H1 (cell line): ENCODE results near the gene CEACAM8. TPM values are rescaled to one million over a fixed set of nuclear protein-coding genes. Genes with fewer than 3 reads are reported as not detected.

Experiments used
- CTCF ChIA-PET: fragments of 300-600 bp; sonication (Branson Sonifier 250); formaldehyde crosslinking; loops from one replicate; lab custom pipeline; 2021; ENCODE audit not compliant: partially characterized antibody; lab: Charles Lee
- POLR2A ChIA-PET: fragments of 300-600 bp; sonication (Branson Sonifier 250); formaldehyde crosslinking; loops from one replicate; lab custom pipeline; 2021; ENCODE audit warnings: inconsistent platforms; ENCODE audit not compliant: partially characterized antibody; lab: Charles Lee
- DNase-seq, 2 experiments: peaks; one replicate each; pipeline versions ENCODE4 v3.0.0 to v3.0.0-alpha.2; 2010 to 2022; ENCODE audit warnings: low spot score in 2 of 2, low read depth in 1 of 2, mixed read lengths in 1 of 2
- FAIRE-seq: peaks from 2 replicates; lab custom pipeline; 2011; peaks lifted over from hg19 to GRCh38; lab: Jason Lieb, UNC
- H2AFZ ChIP-seq: 2 replicates; pipeline ENCODE4 v1.8.1; 2012; ENCODE audit warnings: low read length, inconsistent platforms
- H2AK5ac ChIP-seq: 2 replicates; pipeline ENCODE4 v1.6.1; 2013; ENCODE audit warnings: low read depth, low read length
- H2BK120ac ChIP-seq: replicated peaks from 2 replicates; pipeline ENCODE3; 2013; ENCODE audit warnings: low read depth, low read length, inconsistent platforms
- H2BK12ac ChIP-seq: 2 replicates; pipeline ENCODE4 v1.6.1; 2013; ENCODE audit warnings: low read depth, low read length
- H2BK15ac ChIP-seq: 2 replicates; pipeline ENCODE4 v1.6.1; 2013; ENCODE audit warnings: low read length
- H2BK20ac ChIP-seq: 2 replicates; pipeline ENCODE4 v1.6.1; 2013; ENCODE audit warnings: low read length
- H2BK5ac ChIP-seq: 2 replicates; pipeline ENCODE4 v1.6.1; 2013; ENCODE audit warnings: low read depth, low read length
- H3K14ac ChIP-seq: 2 replicates; pipeline ENCODE4 v1.6.1; 2013; ENCODE audit warnings: inconsistent platforms; ENCODE audit not compliant: insufficient read length
- H3K18ac ChIP-seq: 2 replicates; pipeline ENCODE4 v1.6.1; 2013; ENCODE audit warnings: low read length; ENCODE audit errors: extremely low read depth
- H3K23ac ChIP-seq: 2 replicates; pipeline ENCODE4 v1.6.1; 2013; ENCODE audit warnings: inconsistent platforms; ENCODE audit not compliant: insufficient read length
- H3K23me2 ChIP-seq: 2 replicates; pipeline ENCODE4 v1.6.1; 2013; ENCODE audit warnings: low read depth, low read length
- H3K27ac ChIP-seq: 2 replicates; pipeline ENCODE4 v1.6.1; 2011; ENCODE audit warnings: low read depth, low read length, inconsistent platforms
- H3K27me3 ChIP-seq, 4 experiments: replicated peaks in 1 of 4; 1 replicate in 1 of 4; 2 replicates in 3 of 4; pipeline versions ENCODE4 v1.6.1 to v1.8.1; 2011 to 2013; ENCODE audit warnings: low read length in 3 of 4, mild to moderate bottlenecking in 3 of 4, inconsistent platforms in 2 of 4, mixed read lengths in 2 of 4, moderate library complexity in 1 of 4; ENCODE audit not compliant: control insufficient read depth in 3 of 4, insufficient read depth in 3 of 4; ENCODE audit errors: extremely low read depth in 1 of 4
- H3K36me3 ChIP-seq, 4 experiments: 2 replicates each; pipeline versions ENCODE4 v1.6.1 to v1.8.1; 2011 to 2013; ENCODE audit warnings: mild to moderate bottlenecking in 4 of 4, low read length in 3 of 4, moderate library complexity in 2 of 4, control low read depth in 1 of 4, inconsistent platforms in 1 of 4; ENCODE audit not compliant: insufficient read depth in 4 of 4, control insufficient read depth in 2 of 4
- H3K4ac ChIP-seq: replicated peaks from 2 replicates; pipeline ENCODE3; 2013; ENCODE audit warnings: low read length, low read depth, mixed read lengths, inconsistent platforms; ENCODE audit not compliant: insufficient read length
- H3K4me1 ChIP-seq, 4 experiments: replicated peaks in 1 of 4; 1 replicate in 1 of 4; 2 replicates in 3 of 4; pipeline versions ENCODE4 v1.6.1 to v1.8.1; 2011 to 2013; ENCODE audit warnings: low read length in 3 of 4, inconsistent platforms in 2 of 4, mixed read lengths in 1 of 4; ENCODE audit not compliant: insufficient read depth in 4 of 4, control insufficient read depth in 3 of 4
- H3K4me2 ChIP-seq, 2 experiments: 2 replicates each; pipeline versions ENCODE4 v1.6.1 to v1.8.1; 2011 to 2013; ENCODE audit warnings: low read depth in 2 of 2, low read length in 2 of 2, control low read depth in 1 of 2, inconsistent platforms in 1 of 2, mild to moderate bottlenecking in 1 of 2; ENCODE audit not compliant: insufficient read depth in 1 of 2
- H3K4me3 ChIP-seq, 4 experiments: fragments of 200-600, 300-600 bp in 1 of 4; sonication (generic), shearing (Covaris generic), sonication (Bioruptor Twin) in 1 of 4; 2 replicates each; pipeline versions ENCODE4 v1.5.1 to v1.8.1; 2011 to 2016; ENCODE audit warnings: low read length in 4 of 4, low read depth in 3 of 4, control low read depth in 2 of 4, inconsistent platforms in 2 of 4, mild to moderate bottlenecking in 2 of 4, mixed read lengths in 1 of 4, moderate library complexity in 1 of 4; ENCODE audit not compliant: insufficient read depth in 2 of 4; ENCODE audit errors: extremely low read depth in 1 of 4
- H3K56ac ChIP-seq: replicated peaks from 2 replicates; pipeline ENCODE3; 2013; ENCODE audit warnings: low read depth, mild to moderate bottlenecking, mixed read lengths, low read length, inconsistent platforms; ENCODE audit not compliant: insufficient read length
- H3K79me1 ChIP-seq: 2 replicates; pipeline ENCODE4 v1.6.1; 2013; ENCODE audit warnings: low read depth, low read length, control low read depth
- H3K79me2 ChIP-seq, 2 experiments: 2 replicates each; pipeline versions ENCODE4 v1.6.1 to v1.8.1; 2012 to 2013; ENCODE audit warnings: low read length in 2 of 2, mild to moderate bottlenecking in 2 of 2, inconsistent platforms in 1 of 2; ENCODE audit not compliant: insufficient read depth in 2 of 2, control insufficient read depth in 1 of 2
- H3K9ac ChIP-seq, 4 experiments: replicated peaks in 1 of 4; 1 replicate in 1 of 4; 2 replicates in 3 of 4; pipeline versions ENCODE4 v1.6.1 to v1.8.1; 2011 to 2013; ENCODE audit warnings: low read depth in 3 of 4, low read length in 3 of 4, control low read depth in 2 of 4, mild to moderate bottlenecking in 2 of 4, moderate library complexity in 2 of 4, inconsistent platforms in 1 of 4; ENCODE audit errors: extremely low read depth in 1 of 4
- H3K9me3 ChIP-seq, 2 experiments: 2 replicates each; pipeline versions ENCODE4 v1.6.1 to v1.8.1; 2012 to 2013; ENCODE audit warnings: mild to moderate bottlenecking in 2 of 2, moderate library complexity in 2 of 2, control low read depth in 1 of 2, inconsistent platforms in 1 of 2, low read depth in 1 of 2, low read length in 1 of 2, mixed read lengths in 1 of 2; ENCODE audit not compliant: insufficient read depth in 2 of 2
- H4K20me1 ChIP-seq, 2 experiments: replicated peaks in 1 of 2; 2 replicates each; pipeline versions ENCODE3 to v1.8.1; 2011 to 2013; ENCODE audit warnings: inconsistent platforms in 2 of 2, low read length in 2 of 2, mild to moderate bottlenecking in 1 of 2; ENCODE audit not compliant: insufficient read depth in 2 of 2, control insufficient read depth in 1 of 2
- H4K5ac ChIP-seq: 2 replicates; pipeline ENCODE4 v1.6.1; 2013; ENCODE audit warnings: low read length, low read depth, mixed read lengths, inconsistent platforms; ENCODE audit not compliant: insufficient read length
- H4K8ac ChIP-seq: 2 replicates; pipeline ENCODE4 v1.8.0; 2013; ENCODE audit warnings: mild to moderate bottlenecking, moderate library complexity, low read length, inconsistent platforms; ENCODE audit not compliant: insufficient read depth; ENCODE audit errors: extremely low read depth
- H4K91ac ChIP-seq: replicated peaks from 2 replicates; pipeline ENCODE3; 2013; ENCODE audit warnings: low read length, mixed read lengths, inconsistent platforms; ENCODE audit not compliant: insufficient read length
- ASH2L ChIP-seq: fragments of 200-600, 300-600 bp; sonication (generic); IDR thresholded peaks from one replicate; pipeline ENCODE4 v1.7.1; 2017; ENCODE audit warnings: low read length
- POU5F1 ChIP-seq: IDR thresholded peaks from 2 replicates; pipeline ENCODE4 v1.6.1; 2011; ENCODE audit warnings: low read depth, mild to moderate bottlenecking, low read length, moderate library complexity
- SIRT6 ChIP-seq: IDR thresholded peaks from one replicate; pipeline ENCODE4 v1.7.1; 2012; ENCODE audit warnings: low read length, inconsistent platforms
- WGBS, 2 experiments: shearing (Covaris generic) in 1 of 2; methylation state at CpG; one replicate each; pipeline versions ENCODE4 v1.1.6 to v1.1.7; 2013 to 2015; ENCODE audit warnings: low lambda C conversion rate in 2 of 2, mixed read lengths in 2 of 2, inconsistent platforms in 1 of 2, low coverage in 1 of 2, missing lambda C conversion rate in 1 of 2; ENCODE audit not compliant: insufficient replicate concordance in 2 of 2, insufficient coverage in 1 of 2, insufficient read length in 1 of 2; ENCODE audit errors: extremely low coverage in 1 of 2, missing lambda C conversion rate in 1 of 2; 5-methylcytosine and 5-hydroxymethylcytosine counted together
- polyA plus RNA-seq, 7 experiments: library from polyadenylated mRNA; depleted of rRNA in 3 of 7; stranded (reverse) in 5 of 7; unstranded in 2 of 7; fragments of >200 nt in 5 of 7; fragments of 200-250 nt in 2 of 7; gene quantifications; 1 replicate in 5 of 7; 2 replicates in 1 of 7; 4 replicates in 1 of 7; pipeline versions ENCODE4 v1.2.1 to v1.2.3, GENCODE V29; 2011 to 2013; ENCODE audit warnings: missing spikeins in 2 of 7, mixed read lengths in 2 of 7
- total RNA-seq: library from RNA; stranded (reverse); fragmentation: NEBNext Ultra II Directional; extraction: Animal tissue kit (Norgen Biotek cat#: 25700); gene quantifications from 2 replicates; pipeline ENCODE4 v1.2.1, GENCODE V29; 2021

Gene CEACAM8
- total and polyA plus RNA-seq, 2 of the 8 experiments (the other 6 are each of a cell fraction or from before 2014, with no cell fraction given): not detected

GRCh38 chr19:42547929-42548328 lies 46.8 kb downstream of the CEACAM8 start:
- FAIRE-seq (no peak), DNase-seq (no peak)
- no peak overlapping the region for H3K4me3 ChIP-seq
- H4K5ac ChIP-seq: no peak overlapping the region
- no peaks in the 10 kb centered on the region for H3K23me2 ChIP-seq
- no peak overlapping the region for H2BK120ac ChIP-seq
- ChIA-PET CTCF (interaction anchor here (1.0 to 1.7 kb wide), 2 partner anchors 107 to 115 kb away, joined by 3 to 5 read pairs; no protein-coding TSS in a partner anchor), POLR2A (no interaction called here)
- H3K79me1 ChIP-seq: no peaks in the 10 kb centered on the region
- H3K23ac ChIP-seq: no peak overlapping the region
- no peaks in the 10 kb centered on the region for H3K79me2 ChIP-seq
- H3K27me3 ChIP-seq: no peaks in the 10 kb centered on the region; a peak in 1 of 7 replicates
- H4K8ac ChIP-seq: peak overlapping the region; percentile 66; the same call in 1 of the 2 replicates
- H2AK5ac ChIP-seq: no peak overlapping the region
- no peak overlapping the region for H3K14ac ChIP-seq
- H3K4ac ChIP-seq: no peak overlapping the region
- no peaks in the 10 kb centered on the region for H3K36me3 ChIP-seq
- H3K27ac ChIP-seq: no peak overlapping the region
- H2BK5ac ChIP-seq: no peak overlapping the region
- H3K9me3 ChIP-seq: peaks cover 4 to 11% of the 10 kb centered on the region in 2 experiments; a peak in 1 of 4 replicates
- no peak overlapping the region for H3K18ac ChIP-seq
- no peak overlapping the region for H2BK12ac ChIP-seq
- H3K9ac ChIP-seq: no peak overlapping the region
- no peaks in the 10 kb centered on the region for H4K20me1 ChIP-seq
- H2BK20ac ChIP-seq: no peak overlapping the region
- no peak overlapping the region for H2BK15ac ChIP-seq
- no peak overlapping the region for H4K91ac ChIP-seq
- H2AFZ ChIP-seq: no peak overlapping the region
- no peak overlapping the region for H3K56ac ChIP-seq
- H3K4me1 ChIP-seq: no peaks in the 10 kb centered on the region
- 69% methylated on average over 2 of the region's 2 CpGs; no CpG with 5 or more reads in 1 of the 2 experiments for WGBS, 2 experiments
- TF ChIP-seq POU5F1 (no peak), SIRT6 (no peak), ASH2L (no peak)
- TF ChIP-seq, all 59 proteins: peak for 0
- no peak overlapping the region for H3K4me2 ChIP-seq
